GM18526 (cell line): ENCODE results near the gene MYO1H.

ENCODE experiments used
- POLR2A ChIP-seq: IDR thresholded peaks from 3 replicates; pipeline ENCODE4 v1.6.1; 2011; ENCODE audit not compliant: insufficient read length; ENCODE audit errors: extremely low read depth

Gene MYO1H

DNA sequence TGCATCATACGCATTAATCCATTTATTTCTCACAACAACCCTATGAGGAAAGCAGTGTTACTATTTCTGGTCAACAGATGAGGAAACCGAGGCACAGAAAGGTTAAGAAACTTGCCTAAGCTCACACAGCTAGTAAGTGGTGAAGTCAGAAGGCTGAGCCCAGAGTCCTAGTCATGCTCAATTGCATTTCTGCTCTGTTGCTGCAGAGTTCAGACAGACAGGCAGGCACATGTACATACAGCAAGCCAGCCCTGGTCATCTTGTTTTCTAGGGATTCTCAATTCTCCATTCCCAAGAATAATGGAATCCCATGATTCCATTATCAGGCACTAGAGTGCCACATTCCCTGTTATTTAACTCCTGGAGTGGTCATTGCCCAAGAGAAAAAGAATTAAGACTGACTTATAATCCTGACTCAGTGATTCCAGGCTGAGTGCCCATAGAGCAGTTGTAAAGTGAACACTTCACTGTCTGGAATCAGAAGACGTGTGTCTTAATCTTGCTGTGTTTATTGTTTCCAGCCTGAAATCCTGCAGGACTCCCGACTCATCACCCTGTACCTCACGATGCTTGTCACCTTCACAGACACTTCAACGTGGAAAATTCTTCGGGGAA lies 140.5 kb downstream of the MYO1H start:
- TF ChIP-seq POLR2A, result no peak

DNA sequence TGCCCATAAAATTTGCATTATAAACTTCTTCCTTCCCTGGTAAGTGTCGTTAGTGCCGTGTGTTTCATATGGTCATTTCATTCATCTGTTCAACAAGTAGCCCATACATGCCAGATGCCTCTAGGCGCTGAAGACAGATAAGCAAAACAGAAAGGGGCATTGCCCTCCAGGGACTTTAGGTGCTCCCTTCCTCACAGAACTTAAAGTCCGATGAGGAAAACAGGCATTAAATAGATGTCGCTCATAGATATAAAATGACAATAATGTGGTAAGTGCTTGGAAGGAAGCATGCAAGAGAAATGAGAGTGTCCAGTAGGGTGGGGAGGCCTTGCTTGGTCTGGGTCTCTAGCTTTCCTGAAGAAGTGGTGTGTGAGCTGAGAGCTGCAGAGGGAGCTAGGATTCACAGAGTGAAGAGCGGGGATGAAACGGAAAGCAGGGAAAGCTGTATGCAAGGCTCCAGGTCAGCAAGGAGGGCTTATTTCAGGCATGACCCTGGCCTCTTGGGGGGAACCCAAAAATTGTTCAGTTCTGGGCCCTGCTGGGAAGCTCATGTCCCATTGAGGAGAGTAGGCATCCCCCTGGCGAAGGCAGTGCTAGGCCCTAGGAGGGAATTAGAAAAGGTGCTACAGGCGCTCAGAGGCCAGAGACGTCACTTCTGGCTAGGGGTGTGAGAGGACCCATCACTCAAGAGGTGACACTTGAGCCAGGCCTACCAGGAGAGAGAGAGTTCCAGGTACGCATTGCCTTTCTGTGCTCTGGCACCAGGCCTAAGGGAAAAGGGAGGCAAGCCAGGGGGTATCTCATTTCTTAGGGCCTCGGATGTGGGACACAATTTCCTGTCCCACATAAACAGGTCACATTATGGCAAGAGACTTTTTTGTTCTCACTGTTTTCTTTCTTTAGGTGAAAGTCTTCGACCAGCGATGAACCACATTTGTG lies 141.6 kb downstream of the MYO1H start:
- no peak for TF ChIP-seq POLR2A

DNA sequence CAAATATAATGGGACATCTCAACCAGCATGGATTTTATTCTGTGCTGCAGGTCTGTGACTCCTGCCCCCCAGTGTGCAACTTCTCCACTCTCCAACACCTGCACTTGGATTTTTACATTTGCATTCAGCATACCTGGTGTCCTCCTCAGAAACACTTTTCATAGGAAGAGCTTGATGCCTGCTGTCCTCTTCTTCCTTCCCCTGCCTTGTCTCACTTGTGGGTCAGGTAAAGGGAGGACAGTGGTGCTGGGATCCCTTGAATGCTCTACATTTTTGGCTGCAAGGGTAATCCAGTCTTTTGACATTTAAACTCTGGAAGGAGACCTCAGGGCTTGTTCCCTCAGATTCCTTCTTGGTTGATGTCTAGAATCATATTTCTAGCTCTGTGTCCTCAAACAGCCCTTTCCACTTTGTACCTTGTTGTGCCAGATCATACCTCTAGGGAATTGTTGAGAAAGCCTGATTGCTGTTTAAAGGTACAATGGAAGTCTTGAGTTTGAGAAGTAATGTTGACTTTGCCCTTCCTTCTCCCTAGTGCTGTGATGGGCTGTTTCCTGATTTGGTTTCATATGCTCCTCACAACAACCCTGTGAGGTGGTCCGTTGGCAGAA lies 142.4 kb downstream of the MYO1H start:
- no peak for TF ChIP-seq POLR2A

DNA sequence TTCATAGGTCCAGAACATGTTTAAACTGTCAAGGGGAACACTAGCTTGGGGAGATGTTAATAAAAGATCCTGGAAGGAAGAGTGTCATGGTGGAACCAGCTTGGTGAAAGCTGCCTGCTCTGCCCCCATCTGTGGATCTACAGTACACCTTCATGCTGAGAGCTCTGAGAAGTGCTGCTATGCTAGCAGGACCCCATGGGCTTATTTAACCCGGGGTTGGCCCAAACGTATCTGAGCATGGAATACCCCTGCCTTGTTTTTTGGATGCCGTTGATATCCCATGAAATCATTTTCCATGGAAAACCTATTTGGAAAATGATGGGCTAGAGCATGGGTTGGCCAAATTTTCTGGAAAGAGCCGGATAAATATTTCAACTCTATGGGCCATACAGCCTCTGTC lies 144.0 kb downstream of the MYO1H start:
- no peak for TF ChIP-seq POLR2A

DNA sequence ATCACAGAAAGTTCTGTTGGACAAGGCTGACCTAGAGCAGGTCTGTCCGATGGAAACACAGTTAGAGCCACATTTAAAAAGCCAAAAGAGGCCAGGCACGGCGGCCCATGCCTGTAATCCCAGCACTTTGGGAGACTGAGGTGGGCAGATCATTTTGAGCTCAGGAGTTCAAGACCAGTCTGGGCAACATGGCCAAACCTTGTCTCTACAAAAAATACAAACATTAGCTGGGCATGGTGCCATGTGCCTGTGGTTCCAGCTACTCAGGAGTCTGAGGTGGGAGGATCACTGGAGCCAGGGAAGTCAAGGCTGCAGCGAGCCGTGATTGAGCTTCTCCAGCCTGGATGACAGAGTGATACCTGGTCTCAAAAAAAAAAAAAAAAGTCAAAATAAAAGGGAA lies 144.7 kb downstream of the MYO1H start:
- TF ChIP-seq POLR2A, result no peak

DNA sequence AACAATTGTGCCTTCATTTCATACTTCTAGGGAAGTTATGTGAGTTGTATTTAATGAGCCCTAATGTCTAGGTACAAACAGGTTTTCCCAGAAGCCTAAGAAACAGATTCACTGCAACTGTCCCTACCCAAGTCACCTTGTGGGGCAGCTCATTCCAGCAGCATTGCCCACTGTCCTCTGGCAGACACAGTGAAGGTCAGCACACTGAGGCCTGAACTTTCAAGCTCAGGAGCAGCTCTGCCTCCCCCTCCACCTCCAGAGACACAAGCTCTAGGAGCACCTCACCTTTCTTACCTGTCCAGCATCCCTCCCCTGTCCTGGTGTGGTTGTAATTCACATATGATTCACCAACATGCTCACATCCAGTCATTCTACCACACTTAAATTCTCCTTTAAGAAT lies 145.4 kb downstream of the MYO1H start:
- no peak for TF ChIP-seq POLR2A

DNA sequence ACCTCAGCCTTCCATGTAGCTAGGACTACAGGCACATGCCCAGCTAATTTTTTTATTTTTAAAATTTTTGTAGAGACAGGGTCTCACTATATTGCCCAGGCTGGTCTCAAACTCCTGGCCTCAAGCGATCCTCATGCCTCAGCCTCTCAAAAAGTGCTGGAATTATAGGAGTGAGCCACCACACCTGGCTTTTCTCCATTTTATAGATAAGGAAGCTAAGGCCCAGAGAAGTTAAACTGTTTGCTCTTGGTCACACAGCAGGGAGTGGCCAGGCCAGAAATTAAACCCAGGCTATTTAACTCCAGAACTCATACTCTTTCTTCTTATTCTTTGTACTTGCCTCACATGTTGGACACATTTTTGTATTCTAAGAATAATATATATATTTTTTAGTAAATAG lies 146.2 kb downstream of the MYO1H start:
- no peak for TF ChIP-seq POLR2A

DNA sequence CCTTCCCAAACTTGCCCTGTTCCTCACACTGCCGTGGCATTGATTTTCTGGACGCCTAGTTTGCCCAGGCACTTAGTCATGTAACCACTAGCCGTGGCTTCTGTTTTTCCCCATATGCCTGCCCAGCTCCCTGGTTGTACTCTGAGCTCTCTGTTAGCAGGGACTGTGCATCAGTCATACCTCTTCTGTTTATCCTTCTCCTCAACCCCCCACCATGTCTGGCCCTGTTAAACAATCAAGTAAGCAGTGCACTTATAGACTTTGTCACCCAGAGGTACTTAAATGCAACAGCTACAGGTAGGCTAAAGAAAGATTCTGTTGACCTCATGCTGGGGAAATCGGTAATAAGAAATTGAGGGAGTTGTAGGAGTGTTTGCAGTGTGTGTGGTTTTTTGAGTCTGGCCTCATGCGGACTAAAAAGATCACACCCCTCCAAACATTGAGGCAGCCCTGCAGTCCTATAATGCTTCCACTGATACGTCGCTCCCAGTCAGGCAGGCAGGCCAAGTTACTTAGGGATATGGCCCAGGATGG lies 146.7 kb downstream of the MYO1H start:
- TF ChIP-seq POLR2A, result no peak

DNA sequence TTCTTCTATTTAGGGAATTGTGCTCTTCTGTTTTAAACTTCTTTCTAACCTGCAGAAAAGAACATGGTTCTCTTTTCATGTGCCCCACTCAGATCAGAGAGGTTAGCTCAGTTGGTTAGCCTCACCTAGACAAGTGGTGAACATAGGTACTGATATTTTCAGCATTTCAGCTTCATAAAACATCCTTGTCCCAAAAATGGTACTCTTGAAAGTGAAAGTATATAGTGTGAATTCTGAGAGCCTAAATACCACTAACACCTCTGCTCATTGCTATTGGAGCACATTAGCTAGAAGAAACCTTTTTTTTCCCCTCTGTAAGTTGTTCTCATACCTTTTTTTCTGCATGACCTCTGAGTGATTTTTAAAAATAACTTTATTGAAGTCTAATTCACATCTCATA lies 147.3 kb downstream of the MYO1H start:
- TF ChIP-seq POLR2A, result no peak

DNA sequence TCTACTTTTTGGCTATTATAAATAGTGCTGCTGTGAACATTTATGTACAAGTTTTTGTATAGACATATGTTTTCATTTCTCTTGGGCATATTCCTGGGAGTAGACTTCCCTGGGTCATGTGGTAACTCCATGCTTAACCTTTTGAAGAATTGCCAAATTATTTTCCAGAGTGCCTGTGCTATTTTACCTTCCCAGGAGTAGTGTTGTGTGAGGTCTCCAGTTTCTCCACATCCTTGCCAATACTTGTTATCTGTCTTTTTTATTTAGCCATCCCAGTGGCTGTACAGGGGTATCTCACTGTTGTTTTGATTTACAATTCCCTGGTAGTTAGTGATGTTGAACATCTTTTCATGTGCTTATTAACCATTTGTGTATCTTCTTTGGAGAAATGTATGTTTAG lies 148.6 kb downstream of the MYO1H start:
- no peak for TF ChIP-seq POLR2A

DNA sequence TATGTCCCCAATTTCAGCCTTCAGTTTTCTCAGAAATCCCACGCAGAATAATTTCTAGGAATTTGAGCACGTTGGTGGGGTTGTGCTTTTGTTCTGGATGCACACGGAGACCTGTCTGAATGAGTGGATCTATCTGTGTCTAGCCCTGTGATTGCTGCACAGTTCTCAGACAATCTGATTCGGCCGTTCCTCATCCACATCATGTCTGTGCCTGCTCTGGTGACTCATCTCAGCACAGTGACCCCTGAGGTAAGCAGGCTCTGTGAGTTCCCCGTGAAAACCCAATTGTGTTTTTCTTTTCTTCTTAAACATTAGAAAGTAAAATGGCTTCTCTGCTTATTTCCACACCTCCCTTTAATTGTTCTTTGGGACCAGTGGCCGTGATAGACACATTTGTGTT lies 150.0 kb downstream of the MYO1H start:
- no peak for TF ChIP-seq POLR2A
